ENCODE data around the gene THAP6. TPM values are rescaled to one million over a fixed set of nuclear protein-coding genes. Genes with fewer than 3 reads are reported as not detected.

The THAP6 gene
- total RNA-seq, 1 experiment from 2014 or later = 11.7 TPM

DNA sequence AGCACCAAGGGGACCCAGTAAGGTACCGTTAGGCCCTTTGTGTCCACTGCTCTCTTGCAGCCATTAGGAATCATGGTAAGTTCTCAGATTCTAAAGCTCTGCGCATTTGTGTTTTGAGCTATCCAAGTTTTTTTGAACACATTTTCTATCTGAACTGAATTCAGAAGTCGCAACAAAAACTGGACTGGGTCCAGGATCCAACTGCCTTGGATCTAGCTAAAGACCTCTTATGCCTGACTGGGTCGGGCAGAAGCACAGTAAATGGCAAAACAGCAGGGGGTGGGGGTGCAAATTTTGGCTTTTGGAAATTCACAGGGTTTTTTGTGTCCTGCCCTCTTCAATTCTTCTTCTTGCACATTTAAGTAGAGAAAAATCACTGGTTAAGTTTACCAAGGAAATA is 30.1 kb upstream of the THAP6 start:
- H3K27ac ChIP-seq (ENCODE audit: insufficient read length, low read depth, low read length) = no peak overlapping the region
- DNase-seq = no peak
- H3T11ph ChIP-seq (ENCODE audit: low read length) = no peak overlapping the region
- H4K20me1 ChIP-seq (ENCODE audit: control insufficient read depth, insufficient read depth, insufficient read length) = no peaks in the 10 kb centered on the region
- no peaks in the 10 kb centered on the region for H3K9me3 ChIP-seq (ENCODE audit: control insufficient read depth, low read depth, low read length)
- H3K36me3 Mint-ChIP-seq (ENCODE audit: insufficient read depth in 1 of 3, low read depth in 3 of 3) = peaks cover 7 to 52% (median 31%) of the 10 kb centered on the region in 3 experiments; a peak in 6 of 7 replicates
- no peaks in the 10 kb centered on the region for H3K79me2 ChIP-seq (ENCODE audit: insufficient read depth, low read length)
- H2BK15ac ChIP-seq (ENCODE audit: low read depth, low read length) = no peak overlapping the region
- TF ChIP-seq CTCF (conservative IDR thresholded peaks at IDR 0.05) = no peak
- H3K4me2 ChIP-seq (ENCODE audit: insufficient read depth, insufficient read length, low read length) = no peak overlapping the region
- no peak overlapping the region for H3K4ac ChIP-seq (ENCODE audit: low read depth, low read length)
- H3K27me3 Mint-ChIP-seq (ENCODE audit: low read depth) = no peaks in the 10 kb centered on the region
- no peak overlapping the region for H3K14ac ChIP-seq (ENCODE audit: insufficient read depth, low read length)
- H3K27me3 ChIP-seq (ENCODE audit: insufficient read depth, low read length) = no peaks in the 10 kb centered on the region
- WGBS (ENCODE audit: extremely low coverage, insufficient read length, low lambda C conversion rate) = no CpG with 5 or more reads among the region's 4 CpGs
- H3K4me1 ChIP-seq (ENCODE audit: insufficient read depth, low read length) = peaks cover 3% of the 10 kb centered on the region
- no peak overlapping the region for H2BK12ac ChIP-seq (ENCODE audit: insufficient read length, low read depth, low read length)
- no peak overlapping the region for H2BK5ac ChIP-seq (ENCODE audit: insufficient read length, low read length)
- H4K5ac ChIP-seq (ENCODE audit: insufficient read length, low read depth, low read length) = no peak overlapping the region
- H3K9me3 Mint-ChIP-seq = no peaks in the 10 kb centered on the region
- H3K27ac Mint-ChIP-seq = no peak overlapping the region
- no peak overlapping the region for H3K56ac ChIP-seq (ENCODE audit: insufficient read length, low read depth, low read length)
- H2BK120ac ChIP-seq (ENCODE audit: low read depth, low read length, poor library complexity, severe bottlenecking) = no peak overlapping the region
- H3K4me1 Mint-ChIP-seq = peaks cover 6% of the 10 kb centered on the region in 2 experiments
- H2AFZ ChIP-seq (ENCODE audit: low read length) = no peak overlapping the region
- no peaks in the 10 kb centered on the region for H3K79me1 ChIP-seq (ENCODE audit: insufficient read depth, low read depth, low read length, poor library complexity, severe bottlenecking)
- H3K18ac ChIP-seq (ENCODE audit: insufficient read length, low read depth, low read length) = no peak overlapping the region
- no peak overlapping the region for H2BK20ac ChIP-seq (ENCODE audit: low read depth, low read length, poor library complexity, severe bottlenecking)
- H3K4me3 Mint-ChIP-seq = no peak overlapping the region
- H3K23me2 ChIP-seq (ENCODE audit: insufficient read length, low read depth, low read length, poor library complexity, severe bottlenecking) = no peaks in the 10 kb centered on the region
- no peak overlapping the region for H4K8ac ChIP-seq (replicated peaks; ENCODE audit: insufficient read length, low read depth, low read length)
- H2AK5ac ChIP-seq (ENCODE audit: insufficient read length, low read length) = no peak overlapping the region
- no peak overlapping the region for H3K9ac ChIP-seq (ENCODE audit: extremely low read depth, insufficient read length, low read length)
- H3K23ac ChIP-seq (ENCODE audit: insufficient read length, low read depth, low read length) = no peak overlapping the region
- no peak overlapping the region for H4K91ac ChIP-seq (ENCODE audit: insufficient read length, low read depth, low read length)
